H1 (cell line): Measurements from ENCODE around the gene SPEF2. TPM values are rescaled to one million over a fixed set of nuclear protein-coding genes. Genes with fewer than 3 reads are reported as not detected.

ENCODE experiments used
- CTCF ChIA-PET: fragments of 300-600 bp; sonication (Branson Sonifier 250); formaldehyde crosslinking; loops from one replicate; lab custom pipeline; 2021; ENCODE audit not compliant: partially characterized antibody; lab: Charles Lee
- POLR2A ChIA-PET: fragments of 300-600 bp; sonication (Branson Sonifier 250); formaldehyde crosslinking; loops from one replicate; lab custom pipeline; 2021; ENCODE audit warnings: inconsistent platforms; ENCODE audit not compliant: partially characterized antibody; lab: Charles Lee
- DNase-seq, 2 experiments: peaks; one replicate each; pipeline versions ENCODE4 v3.0.0 to v3.0.0-alpha.2; 2010 to 2022; ENCODE audit warnings: low spot score in 2 of 2, low read depth in 1 of 2, mixed read lengths in 1 of 2
- FAIRE-seq: peaks from 2 replicates; lab custom pipeline; 2011; peaks lifted over from hg19 to GRCh38; lab: Jason Lieb, UNC
- H2AFZ ChIP-seq: 2 replicates; pipeline ENCODE4 v1.8.1; 2012; ENCODE audit warnings: low read length, inconsistent platforms
- H2AK5ac ChIP-seq: 2 replicates; pipeline ENCODE4 v1.6.1; 2013; ENCODE audit warnings: low read depth, low read length
- H2BK120ac ChIP-seq: replicated peaks from 2 replicates; pipeline ENCODE3; 2013; ENCODE audit warnings: low read depth, low read length, inconsistent platforms
- H2BK12ac ChIP-seq: 2 replicates; pipeline ENCODE4 v1.6.1; 2013; ENCODE audit warnings: low read depth, low read length
- H2BK15ac ChIP-seq: 2 replicates; pipeline ENCODE4 v1.6.1; 2013; ENCODE audit warnings: low read length
- H2BK20ac ChIP-seq: 2 replicates; pipeline ENCODE4 v1.6.1; 2013; ENCODE audit warnings: low read length
- H2BK5ac ChIP-seq: 2 replicates; pipeline ENCODE4 v1.6.1; 2013; ENCODE audit warnings: low read depth, low read length
- H3K14ac ChIP-seq: 2 replicates; pipeline ENCODE4 v1.6.1; 2013; ENCODE audit warnings: inconsistent platforms; ENCODE audit not compliant: insufficient read length
- H3K18ac ChIP-seq: 2 replicates; pipeline ENCODE4 v1.6.1; 2013; ENCODE audit warnings: low read length; ENCODE audit errors: extremely low read depth
- H3K23ac ChIP-seq: 2 replicates; pipeline ENCODE4 v1.6.1; 2013; ENCODE audit warnings: inconsistent platforms; ENCODE audit not compliant: insufficient read length
- H3K23me2 ChIP-seq: 2 replicates; pipeline ENCODE4 v1.6.1; 2013; ENCODE audit warnings: low read depth, low read length
- H3K27ac ChIP-seq: 2 replicates; pipeline ENCODE4 v1.6.1; 2011; ENCODE audit warnings: low read depth, low read length, inconsistent platforms
- H3K27me3 ChIP-seq, 4 experiments: replicated peaks in 1 of 4; 1 replicate in 1 of 4; 2 replicates in 3 of 4; pipeline versions ENCODE4 v1.6.1 to v1.8.1; 2011 to 2013; ENCODE audit warnings: low read length in 3 of 4, mild to moderate bottlenecking in 3 of 4, inconsistent platforms in 2 of 4, mixed read lengths in 2 of 4, moderate library complexity in 1 of 4; ENCODE audit not compliant: control insufficient read depth in 3 of 4, insufficient read depth in 3 of 4; ENCODE audit errors: extremely low read depth in 1 of 4
- H3K36me3 ChIP-seq, 4 experiments: 2 replicates each; pipeline versions ENCODE4 v1.6.1 to v1.8.1; 2011 to 2013; ENCODE audit warnings: mild to moderate bottlenecking in 4 of 4, low read length in 3 of 4, moderate library complexity in 2 of 4, control low read depth in 1 of 4, inconsistent platforms in 1 of 4; ENCODE audit not compliant: insufficient read depth in 4 of 4, control insufficient read depth in 2 of 4
- H3K4ac ChIP-seq: replicated peaks from 2 replicates; pipeline ENCODE3; 2013; ENCODE audit warnings: low read length, low read depth, mixed read lengths, inconsistent platforms; ENCODE audit not compliant: insufficient read length
- H3K4me1 ChIP-seq, 4 experiments: replicated peaks in 1 of 4; 1 replicate in 1 of 4; 2 replicates in 3 of 4; pipeline versions ENCODE4 v1.6.1 to v1.8.1; 2011 to 2013; ENCODE audit warnings: low read length in 3 of 4, inconsistent platforms in 2 of 4, mixed read lengths in 1 of 4; ENCODE audit not compliant: insufficient read depth in 4 of 4, control insufficient read depth in 3 of 4
- H3K4me2 ChIP-seq, 2 experiments: 2 replicates each; pipeline versions ENCODE4 v1.6.1 to v1.8.1; 2011 to 2013; ENCODE audit warnings: low read depth in 2 of 2, low read length in 2 of 2, control low read depth in 1 of 2, inconsistent platforms in 1 of 2, mild to moderate bottlenecking in 1 of 2; ENCODE audit not compliant: insufficient read depth in 1 of 2
- H3K4me3 ChIP-seq, 4 experiments: fragments of 200-600, 300-600 bp in 1 of 4; sonication (generic), shearing (Covaris generic), sonication (Bioruptor Twin) in 1 of 4; 2 replicates each; pipeline versions ENCODE4 v1.5.1 to v1.8.1; 2011 to 2016; ENCODE audit warnings: low read length in 4 of 4, low read depth in 3 of 4, control low read depth in 2 of 4, inconsistent platforms in 2 of 4, mild to moderate bottlenecking in 2 of 4, mixed read lengths in 1 of 4, moderate library complexity in 1 of 4; ENCODE audit not compliant: insufficient read depth in 2 of 4; ENCODE audit errors: extremely low read depth in 1 of 4
- H3K56ac ChIP-seq: replicated peaks from 2 replicates; pipeline ENCODE3; 2013; ENCODE audit warnings: low read depth, mild to moderate bottlenecking, mixed read lengths, low read length, inconsistent platforms; ENCODE audit not compliant: insufficient read length
- H3K79me1 ChIP-seq: 2 replicates; pipeline ENCODE4 v1.6.1; 2013; ENCODE audit warnings: low read depth, low read length, control low read depth
- H3K79me2 ChIP-seq, 2 experiments: 2 replicates each; pipeline versions ENCODE4 v1.6.1 to v1.8.1; 2012 to 2013; ENCODE audit warnings: low read length in 2 of 2, mild to moderate bottlenecking in 2 of 2, inconsistent platforms in 1 of 2; ENCODE audit not compliant: insufficient read depth in 2 of 2, control insufficient read depth in 1 of 2
- H3K9ac ChIP-seq, 4 experiments: replicated peaks in 1 of 4; 1 replicate in 1 of 4; 2 replicates in 3 of 4; pipeline versions ENCODE4 v1.6.1 to v1.8.1; 2011 to 2013; ENCODE audit warnings: low read depth in 3 of 4, low read length in 3 of 4, control low read depth in 2 of 4, mild to moderate bottlenecking in 2 of 4, moderate library complexity in 2 of 4, inconsistent platforms in 1 of 4; ENCODE audit errors: extremely low read depth in 1 of 4
- H3K9me3 ChIP-seq, 2 experiments: 2 replicates each; pipeline versions ENCODE4 v1.6.1 to v1.8.1; 2012 to 2013; ENCODE audit warnings: mild to moderate bottlenecking in 2 of 2, moderate library complexity in 2 of 2, control low read depth in 1 of 2, inconsistent platforms in 1 of 2, low read depth in 1 of 2, low read length in 1 of 2, mixed read lengths in 1 of 2; ENCODE audit not compliant: insufficient read depth in 2 of 2
- H4K20me1 ChIP-seq, 2 experiments: replicated peaks in 1 of 2; 2 replicates each; pipeline versions ENCODE3 to v1.8.1; 2011 to 2013; ENCODE audit warnings: inconsistent platforms in 2 of 2, low read length in 2 of 2, mild to moderate bottlenecking in 1 of 2; ENCODE audit not compliant: insufficient read depth in 2 of 2, control insufficient read depth in 1 of 2
- H4K5ac ChIP-seq: 2 replicates; pipeline ENCODE4 v1.6.1; 2013; ENCODE audit warnings: low read length, low read depth, mixed read lengths, inconsistent platforms; ENCODE audit not compliant: insufficient read length
- H4K8ac ChIP-seq: 2 replicates; pipeline ENCODE4 v1.8.0; 2013; ENCODE audit warnings: mild to moderate bottlenecking, moderate library complexity, low read length, inconsistent platforms; ENCODE audit not compliant: insufficient read depth; ENCODE audit errors: extremely low read depth
- H4K91ac ChIP-seq: replicated peaks from 2 replicates; pipeline ENCODE3; 2013; ENCODE audit warnings: low read length, mixed read lengths, inconsistent platforms; ENCODE audit not compliant: insufficient read length
- CBX5 ChIP-seq: fragments of 300-800, 300-1000 bp; sonication (generic); IDR thresholded peaks from 2 replicates; pipeline ENCODE4 v1.7.1; 2016; ENCODE audit warnings: antibody characterized with exemption, low read length, low read depth
- CREB1 ChIP-seq: IDR thresholded peaks from 2 replicates; pipeline ENCODE4 v1.6.1; 2012; ENCODE audit warnings: inconsistent platforms
- HDAC6 ChIP-seq: IDR thresholded peaks from one replicate; pipeline ENCODE4 v1.7.1; 2012; ENCODE audit warnings: low read depth, mild to moderate bottlenecking, inconsistent platforms, low read length, moderate library complexity
- KDM1A ChIP-seq: fragments of 200-600, 300-600 bp; sonication (generic); IDR thresholded peaks from 2 replicates; pipeline ENCODE4 v1.7.1; 2016; ENCODE audit warnings: mild to moderate bottlenecking, low read length, borderline replicate concordance
- KDM4A ChIP-seq: IDR thresholded peaks from one replicate; pipeline ENCODE4 v1.7.1; 2012; ENCODE audit warnings: low read depth, mild to moderate bottlenecking, moderate library complexity, low read length, inconsistent platforms; ENCODE audit not compliant: severe bottlenecking
- NANOG ChIP-seq: IDR thresholded peaks from 2 replicates; pipeline ENCODE4 v1.6.1; 2011; ENCODE audit warnings: low read length, low read depth, mild to moderate bottlenecking, inconsistent platforms; ENCODE audit not compliant: insufficient read depth, poor library complexity, severe bottlenecking
- SIX5 ChIP-seq: IDR thresholded peaks from 2 replicates; pipeline ENCODE4 v1.6.1; 2011; ENCODE audit warnings: mild to moderate bottlenecking, low read depth, low read length
- TEAD4 ChIP-seq: IDR thresholded peaks from 2 replicates; pipeline ENCODE4 v1.6.1; 2012; ENCODE audit warnings: low read depth, low read length, inconsistent platforms, mixed read lengths
- YY1 ChIP-seq: IDR thresholded peaks from 2 replicates; pipeline ENCODE4 v1.6.1; 2011; ENCODE audit warnings: low read depth, mild to moderate bottlenecking, low read length
- WGBS, 2 experiments: shearing (Covaris generic) in 1 of 2; methylation state at CpG; one replicate each; pipeline versions ENCODE4 v1.1.6 to v1.1.7; 2013 to 2015; ENCODE audit warnings: low lambda C conversion rate in 2 of 2, mixed read lengths in 2 of 2, inconsistent platforms in 1 of 2, low coverage in 1 of 2, missing lambda C conversion rate in 1 of 2; ENCODE audit not compliant: insufficient replicate concordance in 2 of 2, insufficient coverage in 1 of 2, insufficient read length in 1 of 2; ENCODE audit errors: extremely low coverage in 1 of 2, missing lambda C conversion rate in 1 of 2; 5-methylcytosine and 5-hydroxymethylcytosine counted together
- polyA plus RNA-seq, 7 experiments: library from polyadenylated mRNA; depleted of rRNA in 3 of 7; stranded (reverse) in 5 of 7; unstranded in 2 of 7; fragments of >200 nt in 5 of 7; fragments of 200-250 nt in 2 of 7; gene quantifications; 1 replicate in 5 of 7; 2 replicates in 1 of 7; 4 replicates in 1 of 7; pipeline versions ENCODE4 v1.2.1 to v1.2.3, GENCODE V29; 2011 to 2013; ENCODE audit warnings: missing spikeins in 2 of 7, mixed read lengths in 2 of 7
- total RNA-seq: library from RNA; stranded (reverse); fragmentation: NEBNext Ultra II Directional; extraction: Animal tissue kit (Norgen Biotek cat#: 25700); gene quantifications from 2 replicates; pipeline ENCODE4 v1.2.1, GENCODE V29; 2021
- TF ChIP-seq, protein P1 (sequence below): IDR thresholded peaks from 2 replicates; pipeline ENCODE4 v1.6.1; 2011; ENCODE audit warnings: low read depth, mild to moderate bottlenecking, low read length; ENCODE audit not compliant: insufficient read depth

Gene SPEF2
- total and polyA plus RNA-seq, 2 of the 8 experiments (the other 6 are each of a cell fraction or from before 2014, with no cell fraction given): 0.14 to 0.73 TPM

DNA sequence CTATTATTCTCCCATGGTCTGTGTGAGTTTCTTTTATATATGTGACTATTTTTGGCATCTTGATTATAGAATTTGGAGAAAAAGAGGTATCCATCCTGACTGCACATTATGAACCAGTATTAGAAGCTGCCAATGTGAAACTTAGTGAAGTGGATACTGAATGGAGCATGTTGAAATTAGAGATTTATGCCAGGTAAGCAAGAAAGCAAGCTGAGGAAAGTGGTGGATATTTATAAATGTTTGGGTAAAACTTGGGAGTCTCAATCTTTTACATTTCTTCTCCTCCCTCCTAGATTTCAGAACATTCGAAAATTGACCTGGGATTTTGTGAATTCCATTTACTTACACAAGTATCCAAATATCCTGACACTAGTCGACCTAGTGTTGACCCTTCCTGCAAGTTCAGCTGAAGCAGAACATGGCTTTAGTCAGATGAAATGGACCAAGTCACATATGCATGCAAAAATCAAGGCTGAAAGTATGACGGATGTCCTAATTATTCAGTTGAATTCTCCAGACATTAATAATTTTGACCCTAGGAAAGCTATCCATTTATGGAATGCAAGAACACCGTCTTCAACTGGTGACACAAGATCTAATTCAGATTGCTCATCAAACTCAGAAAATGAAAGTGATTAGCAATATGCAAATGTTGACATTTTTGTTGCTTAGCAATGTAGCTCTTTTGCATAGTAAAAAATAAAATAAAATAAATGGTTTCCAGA lies 172.2 kb downstream of the SPEF2 start:
- FAIRE-seq (no peak), DNase-seq (no peak)
- Histone ChIP-seq H3K23me2 (no peaks in the 10 kb centered on the region), H3K4me2 (no peak overlapping the region), H3K79me1 (no peaks in the 10 kb centered on the region), H2BK20ac (no peak overlapping the region), H3K27me3 (no peaks in the 10 kb centered on the region), H3K4me1 (peaks cover 0 to 6% (median 2%) of the 10 kb centered on the region in 4 experiments; a peak in 2 of 7 replicates), H2AFZ (no peak overlapping the region), H4K5ac (no peak overlapping the region), H4K20me1 (no peaks in the 10 kb centered on the region), H3K4me3 (no peak overlapping the region), H2BK5ac (no peak overlapping the region), H3K4ac (no peak overlapping the region), H4K8ac (no peak overlapping the region), H3K18ac (no peak overlapping the region), H3K79me2 (no peaks in the 10 kb centered on the region), H2BK12ac (no peak overlapping the region), H4K91ac (no peak overlapping the region), H3K27ac (no peak overlapping the region), H2BK15ac (no peak overlapping the region), H3K36me3 (no peaks in the 10 kb centered on the region), H3K9ac (no peak overlapping the region), H3K14ac (no peak overlapping the region), H3K23ac (no peak overlapping the region), H2AK5ac (no peak overlapping the region), H3K56ac (no peak overlapping the region), H3K9me3 (no peaks in the 10 kb centered on the region), H2BK120ac (no peak overlapping the region)
- CTCF ChIA-PET: interaction anchor here (0.6 to 1.4 kb wide), 6 partner anchors 9 to 136 kb away, joined by 3 to 6 read pairs (median 4); no protein-coding TSS in a partner anchor
- 94% methylated on average over 4 of the region's 4 CpGs; no CpG with 5 or more reads in 1 of the 2 experiments for WGBS, 2 experiments
- TF ChIP-seq NANOG (no peak), KDM4A (no peak), KDM1A (no peak), CREB1 (no peak), CBX5 (no peak), HDAC6 (no peak), TEAD4 (no peak), SIX5 (no peak), YY1 (no peak)
- TF ChIP-seq, protein P1, sequence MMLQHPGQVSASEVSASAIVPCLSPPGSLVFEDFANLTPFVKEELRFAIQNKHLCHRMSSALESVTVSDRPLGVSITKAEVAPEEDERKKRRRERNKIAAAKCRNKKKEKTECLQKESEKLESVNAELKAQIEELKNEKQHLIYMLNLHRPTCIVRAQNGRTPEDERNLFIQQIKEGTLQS: no peak
- POLR2A ChIA-PET: no interaction called here
